MM.1S (cell line): ENCODE data around the gene KCNQ5.

Source experiments
- DNase-seq: peaks from one replicate; pipeline ENCODE4 v3.0.0-alpha.2; 2015
- H2AFZ ChIP-seq: fragments of 300-600 bp; sonication (generic); 2 replicates; pipeline ENCODE4 v1.6.0; 2016; ENCODE audit warnings: antibody characterized with exemption, low read length
- H3F3A ChIP-seq: fragments of 300-600 bp; sonication (generic); 2 replicates; pipeline ENCODE4 v1.6.1; 2016; ENCODE audit warnings: mild to moderate bottlenecking, antibody characterized with exemption, low read length, moderate library complexity, mixed read lengths; ENCODE audit not compliant: insufficient read depth
- H3K27ac ChIP-seq: fragments of 300-600 bp; sonication (generic); 2 replicates; pipeline ENCODE4 v1.5.1; 2016; ENCODE audit warnings: mild to moderate bottlenecking, low read length
- H3K27me3 ChIP-seq: fragments of 300-600 bp; sonication (generic); replicated peaks from 2 replicates; pipeline ENCODE4 v1.6.0; 2016; ENCODE audit warnings: low read length; ENCODE audit not compliant: insufficient read depth
- H3K36me3 ChIP-seq: fragments of 300-600 bp; sonication (generic); replicated peaks from 2 replicates; pipeline ENCODE4 v1.6.1; 2016; ENCODE audit warnings: mild to moderate bottlenecking, low read length, mixed read lengths; ENCODE audit not compliant: insufficient read depth
- H3K4me1 ChIP-seq: fragments of 300-600 bp; sonication (generic); 2 replicates; pipeline ENCODE4 v1.6.1; 2016; ENCODE audit warnings: low read length, mixed read lengths
- H3K4me2 ChIP-seq: fragments of 300-600 bp; sonication (generic); 2 replicates; pipeline ENCODE4 v1.6.0; 2016; ENCODE audit warnings: low read depth, low read length
- H3K4me3 ChIP-seq: fragments of 300-600 bp; sonication (generic); 2 replicates; pipeline ENCODE4 v1.5.1; 2016; ENCODE audit warnings: low read length, mixed read lengths
- H3K79me2 ChIP-seq: fragments of 300-600 bp; sonication (generic); 2 replicates; pipeline ENCODE4 v1.6.1; 2016; ENCODE audit warnings: mixed run types, low read length, mixed read lengths
- H3K9ac ChIP-seq: fragments of 300-600 bp; sonication (generic); 2 replicates; pipeline ENCODE4 v1.6.1; 2016; ENCODE audit warnings: low read length, mixed read lengths
- H3K9me2 ChIP-seq: fragments of 300-600 bp; sonication (generic); replicated peaks from 2 replicates; pipeline ENCODE4 v1.6.1; 2016; ENCODE audit warnings: mild to moderate bottlenecking, low read length, mixed read lengths; ENCODE audit not compliant: insufficient read depth
- H3K9me3 ChIP-seq: fragments of 300-600 bp; sonication (generic); replicated peaks from 2 replicates; pipeline ENCODE4 v1.6.1; 2016; ENCODE audit warnings: mild to moderate bottlenecking, low read length, mixed read lengths; ENCODE audit not compliant: insufficient read depth
- H4K20me1 ChIP-seq: fragments of 300-600 bp; sonication (generic); 2 replicates; pipeline ENCODE4 v1.6.1; 2016; ENCODE audit warnings: mild to moderate bottlenecking, low read length, moderate library complexity, mixed read lengths; ENCODE audit not compliant: insufficient read depth
- CTCF ChIP-seq: fragments of 300-600 bp; sonication (generic); IDR thresholded peaks from 2 replicates; pipeline ENCODE4 v1.5.1; 2016; ENCODE audit warnings: antibody characterized with exemption, low read length, mixed read lengths
- EZH2 ChIP-seq: fragments of 300-600 bp; sonication (generic); optimal IDR thresholded peaks from 2 replicates; pipeline ENCODE3; 2017; ENCODE audit warnings: low read depth, mild to moderate bottlenecking, antibody characterized with exemption, low read length, mixed read lengths
- EZH2phosphoT487 ChIP-seq: fragments of 300-600 bp; sonication (generic); IDR thresholded peaks from 2 replicates; pipeline ENCODE4 v1.6.1; 2018; ENCODE audit warnings: antibody characterized with exemption, low read length

Gene KCNQ5

DNA sequence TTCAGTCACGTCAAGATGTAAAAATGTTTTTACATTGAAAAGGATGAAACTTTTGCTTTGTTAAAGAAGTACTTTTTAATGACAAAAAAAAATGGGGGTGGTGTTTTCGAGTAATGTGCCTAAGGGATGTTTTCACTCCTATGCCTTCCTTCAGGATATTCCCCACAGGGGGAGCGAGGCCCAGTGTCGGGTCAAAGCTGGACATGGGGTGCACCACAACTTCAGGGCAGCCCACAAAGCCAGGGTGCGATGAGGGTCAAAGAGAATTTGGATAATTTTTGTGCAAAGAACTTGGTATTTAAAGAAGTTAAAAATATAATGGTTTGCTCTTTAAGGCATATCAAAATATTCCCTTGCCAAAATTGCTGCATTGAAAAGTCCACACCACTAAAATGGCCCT is 247.8 kb downstream of the KCNQ5 start:
- Histone ChIP-seq H3K27ac (no peak overlapping the region), H3K4me3 (no peak overlapping the region), H3K9me3 (no peaks in the 10 kb centered on the region), H3K4me1 (no peaks in the 10 kb centered on the region), H3K4me2 (no peak overlapping the region), H2AFZ (no peak overlapping the region), H3K27me3 (no peaks in the 10 kb centered on the region), H3K9me2 (no peaks in the 10 kb centered on the region), H3K9ac (no peak overlapping the region), H4K20me1 (no peaks in the 10 kb centered on the region), H3K36me3 (no peaks in the 10 kb centered on the region), H3F3A (no peaks in the 10 kb centered on the region), H3K79me2 (no peaks in the 10 kb centered on the region)
- TF ChIP-seq EZH2phosphoT487 (no peak), CTCF (no peak), EZH2 (no peak)
- DNase-seq, result no peak

GRCh38 chr6:72873433-72873832 is 251.6 kb downstream of the KCNQ5 start:
- Histone ChIP-seq H3K9me3 (no peaks in the 10 kb centered on the region), H3K36me3 (no peaks in the 10 kb centered on the region), H4K20me1 (no peaks in the 10 kb centered on the region), H3K9me2 (no peaks in the 10 kb centered on the region), H3K4me2 (no peak overlapping the region), H3K79me2 (no peaks in the 10 kb centered on the region), H3F3A (no peaks in the 10 kb centered on the region), H3K27ac (no peak overlapping the region), H2AFZ (no peak overlapping the region), H3K9ac (no peak overlapping the region), H3K4me1 (no peaks in the 10 kb centered on the region), H3K27me3 (no peaks in the 10 kb centered on the region), H3K4me3 (no peak overlapping the region)
- no peak for TF ChIP-seq EZH2phosphoT487
- no peak for TF ChIP-seq EZH2
- TF ChIP-seq CTCF, result no peak
- no peak for DNase-seq

DNA sequence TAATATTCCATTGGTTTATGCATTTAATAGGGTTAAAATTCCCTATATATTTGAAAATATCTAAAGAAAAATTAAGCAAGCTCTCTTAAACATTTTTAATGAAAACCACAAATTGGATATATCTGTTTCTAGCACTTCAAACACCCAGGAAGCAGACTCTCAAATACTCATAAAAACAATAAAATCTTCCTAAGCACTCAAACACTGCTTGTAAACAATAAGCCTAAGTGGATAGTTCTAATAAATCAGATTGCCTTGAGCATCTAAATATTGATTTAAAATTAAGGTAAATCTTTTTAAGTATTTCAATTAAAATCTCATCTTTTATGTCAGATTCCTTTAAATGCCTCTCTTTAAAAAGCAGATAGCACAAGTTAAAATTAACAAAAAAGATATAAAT is 254.4 kb downstream of the KCNQ5 start:
- H3K4me1 ChIP-seq, result no peaks in the 10 kb centered on the region
- no peak overlapping the region for H2AFZ ChIP-seq
- no peak for DNase-seq
- H3K9me2 ChIP-seq, result no peaks in the 10 kb centered on the region
- no peaks in the 10 kb centered on the region for H3F3A ChIP-seq
- H3K27me3 ChIP-seq, result no peaks in the 10 kb centered on the region
- no peaks in the 10 kb centered on the region for H3K36me3 ChIP-seq
- no peaks in the 10 kb centered on the region for H3K9me3 ChIP-seq
- H4K20me1 ChIP-seq, result no peaks in the 10 kb centered on the region
- H3K27ac ChIP-seq, result no peak overlapping the region
- no peaks in the 10 kb centered on the region for H3K79me2 ChIP-seq
- no peak overlapping the region for H3K9ac ChIP-seq
- TF ChIP-seq CTCF (no peak), EZH2 (no peak), EZH2phosphoT487 (no peak)
- no peak overlapping the region for H3K4me2 ChIP-seq
- no peak overlapping the region for H3K4me3 ChIP-seq

DNA sequence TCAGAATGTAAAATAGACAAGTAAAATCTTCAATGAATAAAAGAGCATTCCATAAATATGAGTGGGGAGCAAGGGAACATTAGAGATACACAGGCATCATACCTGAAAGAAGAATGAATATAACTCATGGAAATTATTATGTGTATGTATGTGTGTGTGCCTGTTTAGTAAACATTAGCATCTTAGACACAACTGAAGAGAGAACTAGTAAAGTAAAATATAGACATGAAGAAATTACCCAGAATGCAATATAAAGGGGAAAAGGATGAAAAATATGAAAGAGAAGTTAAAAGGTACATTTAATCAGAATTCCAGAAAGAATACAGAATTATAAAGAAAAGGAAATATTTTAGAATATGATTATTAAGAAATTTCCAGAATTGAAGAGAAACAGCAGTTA is 264.3 kb downstream of the KCNQ5 start:
- H3K9ac ChIP-seq, result no peak overlapping the region
- no peaks in the 10 kb centered on the region for H3K9me3 ChIP-seq
- H3K36me3 ChIP-seq, result no peaks in the 10 kb centered on the region
- no peak overlapping the region for H3K4me3 ChIP-seq
- DNase-seq, result no peak
- H2AFZ ChIP-seq, result no peak overlapping the region
- H3K9me2 ChIP-seq, result no peaks in the 10 kb centered on the region
- TF ChIP-seq EZH2phosphoT487 (no peak), CTCF (no peak), EZH2 (no peak)
- H4K20me1 ChIP-seq, result no peaks in the 10 kb centered on the region
- no peaks in the 10 kb centered on the region for H3K27me3 ChIP-seq
- no peaks in the 10 kb centered on the region for H3F3A ChIP-seq
- no peak overlapping the region for H3K4me2 ChIP-seq
- H3K4me1 ChIP-seq, result no peaks in the 10 kb centered on the region
- no peaks in the 10 kb centered on the region for H3K79me2 ChIP-seq
- no peak overlapping the region for H3K27ac ChIP-seq
